GM23338 (cell line): ENCODE data around the gene CGREF1. TPM values are rescaled to one million over a fixed set of nuclear protein-coding genes. Genes with fewer than 3 reads are reported as not detected.

Experiments used
- ATAC-seq: fragments of 200-7000 bp; cut with Tn5 transposase; 3 replicates; pipeline ENCODE4 v1.9.1; 2020
- DNase-seq: peaks from one replicate; pipeline ENCODE4 v3.0.0-alpha.2; 2015; ENCODE audit warnings: low spot score
- H2AFZ ChIP-seq: fragments of 200-600 bp; sonication (generic); 2 replicates; pipeline ENCODE4 v1.8.0; 2016; ENCODE audit warnings: antibody characterized with exemption, mild to moderate bottlenecking, moderate library complexity
- H3F3A ChIP-seq: fragments of 200-600 bp; sonication (generic); replicated peaks from 2 replicates; pipeline ENCODE4 v1.8.0; 2017; ENCODE audit warnings: antibody characterized with exemption, mixed run types, low read depth
- H3K27ac ChIP-seq: fragments of 200-600 bp; sonication (generic); 2 replicates; pipeline ENCODE4 v1.6.1; 2016; ENCODE audit warnings: low read depth
- H3K27me3 ChIP-seq: fragments of 200-600 bp; sonication (generic); 2 replicates; pipeline ENCODE4 v1.8.0; 2016; ENCODE audit warnings: mild to moderate bottlenecking, mixed run types, moderate library complexity; ENCODE audit not compliant: insufficient read depth
- H3K36me3 ChIP-seq: fragments of 200-600 bp; sonication (generic); 2 replicates; pipeline ENCODE4 v1.8.0; 2016; ENCODE audit warnings: mild to moderate bottlenecking; ENCODE audit not compliant: insufficient read depth
- H3K4me1 ChIP-seq: fragments of 200-600 bp; sonication (generic); 2 replicates; pipeline ENCODE4 v1.8.0; 2016; ENCODE audit warnings: mild to moderate bottlenecking, moderate library complexity; ENCODE audit not compliant: insufficient read depth
- H3K4me2 ChIP-seq: fragments of 200-600 bp; sonication (generic); 2 replicates; pipeline ENCODE4 v1.7.1; 2017; ENCODE audit warnings: mixed run types
- H3K4me3 ChIP-seq: fragments of 200-600 bp; sonication (generic); 2 replicates; pipeline ENCODE4 v1.6.1; 2016; ENCODE audit warnings: mixed run types
- H3K79me2 ChIP-seq: fragments of 200-600 bp; sonication (generic); replicated peaks from 2 replicates; pipeline ENCODE4 v1.8.0; 2017; ENCODE audit warnings: mild to moderate bottlenecking; ENCODE audit not compliant: insufficient read depth
- H3K9me2 ChIP-seq: fragments of 200-600 bp; sonication (generic); 2 replicates; pipeline ENCODE4 v1.8.0; 2017; ENCODE audit not compliant: insufficient read depth
- H4K20me1 ChIP-seq: fragments of 200-600 bp; sonication (generic); replicated peaks from 2 replicates; pipeline ENCODE4 v1.8.0; 2017; ENCODE audit warnings: mild to moderate bottlenecking; ENCODE audit not compliant: insufficient read depth
- H3K27ac Mint-ChIP-seq: 2 replicates; pipeline ENCODE4 v1.8.0; 2020; ENCODE audit warnings: inconsistent platforms, mild to moderate bottlenecking, moderate library complexity, mixed read lengths
- H3K27me3 Mint-ChIP-seq: 3 replicates; pipeline ENCODE4 v1.8.0; 2022; ENCODE audit warnings: low read depth, mild to moderate bottlenecking, moderate library complexity, mixed read lengths, inconsistent platforms; ENCODE audit not compliant: insufficient read depth, poor library complexity
- H3K36me3 Mint-ChIP-seq: 3 replicates; pipeline ENCODE4 v1.8.0; 2021; ENCODE audit warnings: low read depth, mild to moderate bottlenecking, inconsistent platforms, moderate library complexity, mixed read lengths
- H3K4me1 Mint-ChIP-seq: 3 replicates; pipeline ENCODE4 v1.8.0; 2020; ENCODE audit warnings: mild to moderate bottlenecking, inconsistent platforms, mixed read lengths
- H3K4me3 Mint-ChIP-seq: 3 replicates; pipeline ENCODE4 v1.8.0; 2021; ENCODE audit warnings: moderate library complexity, mild to moderate bottlenecking, inconsistent platforms, mixed read lengths
- H3K9me3 Mint-ChIP-seq: 3 replicates; pipeline ENCODE4 v1.8.0; 2020; ENCODE audit warnings: moderate library complexity, mild to moderate bottlenecking, inconsistent platforms, mixed read lengths
- CREB1 ChIP-seq: fragments of 250-450 bp; sonication (Bioruptor Pico); IDR thresholded peaks from 2 replicates; pipeline ENCODE4 v1.5.0; 2020; ENCODE audit warnings: low read depth, mild to moderate bottlenecking, moderate library complexity
- EZH2 ChIP-seq: fragments of 200-600 bp; sonication (generic); IDR thresholded peaks from one replicate; pipeline ENCODE4 v1.8.0; 2017; ENCODE audit warnings: antibody characterized with exemption, mild to moderate bottlenecking, low read depth; ENCODE audit not compliant: unreplicated experiment
- EZH2phosphoT487 ChIP-seq: fragments of 200-600 bp; sonication (generic); IDR thresholded peaks from one replicate; pipeline ENCODE4 v1.8.1; 2018; ENCODE audit warnings: antibody characterized with exemption; ENCODE audit not compliant: unreplicated experiment
- JUNB ChIP-seq: IDR thresholded peaks from one replicate; pipeline ENCODE4 v1.6.1; 2016; ENCODE audit warnings: antibody characterized with exemption; ENCODE audit not compliant: unreplicated experiment
- NANOG ChIP-seq: IDR thresholded peaks from 2 replicates; pipeline ENCODE4 v1.6.1; 2016; ENCODE audit warnings: antibody characterized with exemption, borderline replicate concordance
- POLR2AphosphoS5 ChIP-seq: IDR thresholded peaks from 2 replicates; pipeline ENCODE4 v1.6.1; 2016; ENCODE audit warnings: antibody characterized with exemption, low read depth
- STAT1 ChIP-seq: IDR thresholded peaks from one replicate; pipeline ENCODE4 v1.6.1; 2016; ENCODE audit warnings: antibody characterized with exemption; ENCODE audit not compliant: unreplicated experiment
- ZNF114 ChIP-seq: fragments of 250-450 bp; sonication (Bioruptor Pico); IDR thresholded peaks from 2 replicates; pipeline ENCODE4 v1.5.0; 2020; ENCODE audit warnings: mild to moderate bottlenecking, moderate library complexity
- ZNF331 ChIP-seq: fragments of 250-450 bp; sonication (Bioruptor Pico); IDR thresholded peaks from 2 replicates; pipeline ENCODE4 v1.5.0; 2020; ENCODE audit warnings: low read depth, mild to moderate bottlenecking, moderate library complexity
- polyA plus RNA-seq: library from polyadenylated mRNA; unstranded; fragments of >200 nt; fragmentation: Nextera tagmentation; extraction: Ambion mirVana; gene quantifications from 2 replicates; pipeline ENCODE4 v1.2.1, GENCODE V29; 2016
- total RNA-seq: library from RNA; depleted of rRNA; stranded (reverse); fragments of >200 nt; shearing (Covaris generic); gene quantifications from 2 replicates; pipeline ENCODE4 v1.2.3, GENCODE V29; 2014
- TF ChIP-seq, protein P1 (sequence below): fragments of 250-450 bp; sonication (Bioruptor Pico); IDR thresholded peaks from 2 replicates; pipeline ENCODE4 v1.5.0; 2020; ENCODE audit warnings: mild to moderate bottlenecking, moderate library complexity
- TF ChIP-seq, protein P2 (sequence below): IDR thresholded peaks from one replicate; pipeline ENCODE4 v1.6.1; 2018; ENCODE audit warnings: antibody characterized with exemption; ENCODE audit not compliant: unreplicated experiment
- TF ChIP-seq, protein P3 (sequence below): IDR thresholded peaks from 2 replicates; pipeline ENCODE4 v1.6.1; 2016; ENCODE audit warnings: antibody characterized with exemption
- TF ChIP-seq, protein P4 (sequence below), 2 experiments: fragments of 200-600 bp in 1 of 2; sonication (generic) in 1 of 2; conservative IDR thresholded peaks; 2 replicates each; pipeline versions ENCODE4 v1.5.1 to v1.6.1; 2016 to 2017; ENCODE audit warnings: antibody characterized with exemption in 2 of 2, low read depth in 2 of 2, mild to moderate bottlenecking in 2 of 2, moderate library complexity in 1 of 2

The CGREF1 gene
- total and polyA plus RNA-seq, 2 experiments from 2014 or later = 4.1 to 4.5 TPM

DNA sequence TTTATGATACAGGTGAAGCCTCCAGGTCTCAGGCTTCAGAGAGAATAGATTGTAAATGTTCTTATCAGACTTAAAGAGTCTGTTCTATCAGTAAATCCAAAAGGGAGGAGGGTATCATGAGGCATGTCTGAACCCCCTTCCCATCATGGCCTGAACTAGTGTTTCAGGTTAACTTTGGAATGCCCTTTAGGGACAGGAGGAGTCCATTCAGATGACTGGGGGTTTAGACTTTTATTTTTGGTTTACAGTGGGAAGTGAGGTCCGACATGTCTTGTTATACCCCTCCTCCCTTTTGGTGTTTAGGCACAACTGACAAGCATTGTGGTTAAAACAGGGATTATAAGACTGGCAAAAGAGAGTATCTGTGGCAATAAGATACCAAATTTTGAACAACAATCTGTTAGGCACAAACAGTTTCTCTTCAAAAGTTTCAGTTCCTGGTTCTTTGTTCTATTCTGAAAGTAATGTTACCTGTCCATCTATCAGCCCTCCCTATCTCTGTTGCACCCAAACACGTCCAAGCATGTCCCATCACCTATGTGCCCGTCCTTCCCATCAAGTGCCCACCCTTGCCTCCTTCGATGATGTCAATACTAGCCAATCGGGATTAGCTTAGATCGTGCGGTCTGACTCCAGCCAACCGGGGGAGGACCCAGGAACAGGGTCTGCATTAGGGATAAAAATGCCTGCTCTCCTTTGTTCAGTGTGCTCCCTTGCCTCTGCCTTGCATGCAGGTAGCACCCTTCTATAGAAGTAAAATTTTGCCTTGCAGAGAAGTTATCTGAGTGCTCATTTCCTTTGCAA is 46.2 kb upstream of the CGREF1 start:
- no peak overlapping the region for H3K4me3 ChIP-seq
- DNase-seq = no peak

More for the DNA sequence above, 46.2 kb upstream of the CGREF1 start:
- H3K36me3 ChIP-seq = no peaks in the 10 kb centered on the region
- H3K27ac ChIP-seq = no peak overlapping the region
- no peaks in the 10 kb centered on the region for H3K27me3 ChIP-seq
- Mint-ChIP-seq H3K27ac (no peak overlapping the region), H3K4me3 (no peak overlapping the region), H3K36me3 (peaks cover 7% of the 10 kb centered on the region; the same call in 2 of the 3 replicates), H3K9me3 (peaks cover 9% of the 10 kb centered on the region; the same call in 2 of the 3 replicates), H3K4me1 (peaks cover 7% of the 10 kb centered on the region; the same call in 2 of the 3 replicates), H3K27me3 (no peaks in the 10 kb centered on the region)
- H2AFZ ChIP-seq = peak overlapping the region; percentile 59; the same call in 1 of the 2 replicates
- H3F3A ChIP-seq = no peaks in the 10 kb centered on the region
- no peaks in the 10 kb centered on the region for H3K9me2 ChIP-seq
- ATAC-seq = 0 out of 3 replicates have a peak, but pooled peaks have one; percentile 10
- TF ChIP-seq STAT1 (no peak), JUNB (no peak), CREB1 (CRISPR knock-in tag) (no peak), EZH2 (no peak), NANOG (no peak), EZH2phosphoT487 (no peak), ZNF114 (CRISPR knock-in tag) (no peak), POLR2AphosphoS5 (no peak), ZNF331 (CRISPR knock-in tag) (no peak)
- TF ChIP-seq, protein P1, sequence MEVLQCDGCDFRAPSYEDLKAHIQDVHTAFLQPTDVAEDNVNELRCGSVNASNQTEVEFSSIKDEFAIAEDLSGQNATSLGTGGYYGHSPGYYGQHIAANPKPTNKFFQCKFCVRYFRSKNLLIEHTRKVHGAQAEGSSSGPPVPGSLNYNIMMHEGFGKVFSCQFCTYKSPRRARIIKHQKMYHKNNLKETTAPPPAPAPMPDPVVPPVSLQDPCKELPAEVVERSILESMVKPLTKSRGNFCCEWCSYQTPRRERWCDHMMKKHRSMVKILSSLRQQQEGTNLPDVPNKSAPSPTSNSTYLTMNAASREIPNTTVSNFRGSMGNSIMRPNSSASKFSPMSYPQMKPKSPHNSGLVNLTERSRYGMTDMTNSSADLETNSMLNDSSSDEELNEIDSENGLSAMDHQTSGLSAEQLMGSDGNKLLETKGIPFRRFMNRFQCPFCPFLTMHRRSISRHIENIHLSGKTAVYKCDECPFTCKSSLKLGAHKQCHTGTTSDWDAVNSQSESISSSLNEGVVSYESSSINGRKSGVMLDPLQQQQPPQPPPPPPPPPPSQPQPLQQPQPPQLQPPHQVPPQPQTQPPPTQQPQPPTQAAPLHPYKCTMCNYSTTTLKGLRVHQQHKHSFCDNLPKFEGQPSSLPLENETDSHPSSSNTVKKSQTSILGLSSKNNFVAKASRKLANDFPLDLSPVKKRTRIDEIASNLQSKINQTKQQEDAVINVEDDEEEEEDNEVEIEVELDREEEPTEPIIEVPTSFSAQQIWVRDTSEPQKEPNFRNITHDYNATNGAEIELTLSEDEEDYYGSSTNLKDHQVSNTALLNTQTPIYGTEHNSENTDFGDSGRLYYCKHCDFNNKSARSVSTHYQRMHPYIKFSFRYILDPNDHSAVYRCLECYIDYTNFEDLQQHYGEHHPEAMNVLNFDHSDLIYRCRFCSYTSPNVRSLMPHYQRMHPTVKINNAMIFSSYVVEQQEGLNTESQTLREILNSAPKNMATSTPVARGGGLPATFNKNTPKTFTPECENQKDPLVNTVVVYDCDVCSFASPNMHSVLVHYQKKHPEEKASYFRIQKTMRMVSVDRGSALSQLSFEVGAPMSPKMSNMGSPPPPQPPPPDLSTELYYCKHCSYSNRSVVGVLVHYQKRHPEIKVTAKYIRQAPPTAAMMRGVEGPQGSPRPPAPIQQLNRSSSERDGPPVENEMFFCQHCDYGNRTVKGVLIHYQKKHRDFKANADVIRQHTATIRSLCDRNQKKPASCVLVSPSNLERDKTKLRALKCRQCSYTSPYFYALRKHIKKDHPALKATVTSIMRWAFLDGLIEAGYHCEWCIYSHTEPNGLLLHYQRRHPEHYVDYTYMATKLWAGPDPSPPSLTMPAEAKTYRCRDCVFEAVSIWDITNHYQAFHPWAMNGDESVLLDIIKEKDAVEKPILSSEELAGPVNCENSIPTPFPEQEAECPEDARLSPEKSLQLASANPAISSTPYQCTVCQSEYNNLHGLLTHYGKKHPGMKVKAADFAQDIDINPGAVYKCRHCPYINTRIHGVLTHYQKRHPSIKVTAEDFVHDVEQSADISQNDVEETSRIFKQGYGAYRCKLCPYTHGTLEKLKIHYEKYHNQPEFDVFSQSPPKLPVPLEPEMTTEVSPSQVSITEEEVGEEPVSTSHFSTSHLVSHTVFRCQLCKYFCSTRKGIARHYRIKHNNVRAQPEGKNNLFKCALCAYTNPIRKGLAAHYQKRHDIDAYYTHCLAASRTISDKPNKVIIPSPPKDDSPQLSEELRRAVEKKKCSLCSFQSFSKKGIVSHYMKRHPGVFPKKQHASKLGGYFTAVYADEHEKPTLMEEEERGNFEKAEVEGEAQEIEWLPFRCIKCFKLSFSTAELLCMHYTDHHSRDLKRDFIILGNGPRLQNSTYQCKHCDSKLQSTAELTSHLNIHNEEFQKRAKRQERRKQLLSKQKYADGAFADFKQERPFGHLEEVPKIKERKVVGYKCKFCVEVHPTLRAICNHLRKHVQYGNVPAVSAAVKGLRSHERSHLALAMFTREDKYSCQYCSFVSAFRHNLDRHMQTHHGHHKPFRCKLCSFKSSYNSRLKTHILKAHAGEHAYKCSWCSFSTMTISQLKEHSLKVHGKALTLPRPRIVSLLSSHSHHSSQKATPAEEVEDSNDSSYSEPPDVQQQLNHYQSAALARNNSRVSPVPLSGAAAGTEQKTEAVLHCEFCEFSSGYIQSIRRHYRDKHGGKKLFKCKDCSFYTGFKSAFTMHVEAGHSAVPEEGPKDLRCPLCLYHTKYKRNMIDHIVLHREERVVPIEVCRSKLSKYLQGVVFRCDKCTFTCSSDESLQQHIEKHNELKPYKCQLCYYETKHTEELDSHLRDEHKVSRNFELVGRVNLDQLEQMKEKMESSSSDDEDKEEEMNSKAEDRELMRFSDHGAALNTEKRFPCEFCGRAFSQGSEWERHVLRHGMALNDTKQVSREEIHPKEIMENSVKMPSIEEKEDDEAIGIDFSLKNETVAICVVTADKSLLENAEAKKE (CRISPR knock-in tag) = no peak
- TF ChIP-seq, protein P2, sequence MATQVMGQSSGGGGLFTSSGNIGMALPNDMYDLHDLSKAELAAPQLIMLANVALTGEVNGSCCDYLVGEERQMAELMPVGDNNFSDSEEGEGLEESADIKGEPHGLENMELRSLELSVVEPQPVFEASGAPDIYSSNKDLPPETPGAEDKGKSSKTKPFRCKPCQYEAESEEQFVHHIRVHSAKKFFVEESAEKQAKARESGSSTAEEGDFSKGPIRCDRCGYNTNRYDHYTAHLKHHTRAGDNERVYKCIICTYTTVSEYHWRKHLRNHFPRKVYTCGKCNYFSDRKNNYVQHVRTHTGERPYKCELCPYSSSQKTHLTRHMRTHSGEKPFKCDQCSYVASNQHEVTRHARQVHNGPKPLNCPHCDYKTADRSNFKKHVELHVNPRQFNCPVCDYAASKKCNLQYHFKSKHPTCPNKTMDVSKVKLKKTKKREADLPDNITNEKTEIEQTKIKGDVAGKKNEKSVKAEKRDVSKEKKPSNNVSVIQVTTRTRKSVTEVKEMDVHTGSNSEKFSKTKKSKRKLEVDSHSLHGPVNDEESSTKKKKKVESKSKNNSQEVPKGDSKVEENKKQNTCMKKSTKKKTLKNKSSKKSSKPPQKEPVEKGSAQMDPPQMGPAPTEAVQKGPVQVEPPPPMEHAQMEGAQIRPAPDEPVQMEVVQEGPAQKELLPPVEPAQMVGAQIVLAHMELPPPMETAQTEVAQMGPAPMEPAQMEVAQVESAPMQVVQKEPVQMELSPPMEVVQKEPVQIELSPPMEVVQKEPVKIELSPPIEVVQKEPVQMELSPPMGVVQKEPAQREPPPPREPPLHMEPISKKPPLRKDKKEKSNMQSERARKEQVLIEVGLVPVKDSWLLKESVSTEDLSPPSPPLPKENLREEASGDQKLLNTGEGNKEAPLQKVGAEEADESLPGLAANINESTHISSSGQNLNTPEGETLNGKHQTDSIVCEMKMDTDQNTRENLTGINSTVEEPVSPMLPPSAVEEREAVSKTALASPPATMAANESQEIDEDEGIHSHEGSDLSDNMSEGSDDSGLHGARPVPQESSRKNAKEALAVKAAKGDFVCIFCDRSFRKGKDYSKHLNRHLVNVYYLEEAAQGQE = no peak
- TF ChIP-seq, protein P3, sequence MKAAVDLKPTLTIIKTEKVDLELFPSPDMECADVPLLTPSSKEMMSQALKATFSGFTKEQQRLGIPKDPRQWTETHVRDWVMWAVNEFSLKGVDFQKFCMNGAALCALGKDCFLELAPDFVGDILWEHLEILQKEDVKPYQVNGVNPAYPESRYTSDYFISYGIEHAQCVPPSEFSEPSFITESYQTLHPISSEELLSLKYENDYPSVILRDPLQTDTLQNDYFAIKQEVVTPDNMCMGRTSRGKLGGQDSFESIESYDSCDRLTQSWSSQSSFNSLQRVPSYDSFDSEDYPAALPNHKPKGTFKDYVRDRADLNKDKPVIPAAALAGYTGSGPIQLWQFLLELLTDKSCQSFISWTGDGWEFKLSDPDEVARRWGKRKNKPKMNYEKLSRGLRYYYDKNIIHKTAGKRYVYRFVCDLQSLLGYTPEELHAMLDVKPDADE = no peak
- TF ChIP-seq, protein P4, sequence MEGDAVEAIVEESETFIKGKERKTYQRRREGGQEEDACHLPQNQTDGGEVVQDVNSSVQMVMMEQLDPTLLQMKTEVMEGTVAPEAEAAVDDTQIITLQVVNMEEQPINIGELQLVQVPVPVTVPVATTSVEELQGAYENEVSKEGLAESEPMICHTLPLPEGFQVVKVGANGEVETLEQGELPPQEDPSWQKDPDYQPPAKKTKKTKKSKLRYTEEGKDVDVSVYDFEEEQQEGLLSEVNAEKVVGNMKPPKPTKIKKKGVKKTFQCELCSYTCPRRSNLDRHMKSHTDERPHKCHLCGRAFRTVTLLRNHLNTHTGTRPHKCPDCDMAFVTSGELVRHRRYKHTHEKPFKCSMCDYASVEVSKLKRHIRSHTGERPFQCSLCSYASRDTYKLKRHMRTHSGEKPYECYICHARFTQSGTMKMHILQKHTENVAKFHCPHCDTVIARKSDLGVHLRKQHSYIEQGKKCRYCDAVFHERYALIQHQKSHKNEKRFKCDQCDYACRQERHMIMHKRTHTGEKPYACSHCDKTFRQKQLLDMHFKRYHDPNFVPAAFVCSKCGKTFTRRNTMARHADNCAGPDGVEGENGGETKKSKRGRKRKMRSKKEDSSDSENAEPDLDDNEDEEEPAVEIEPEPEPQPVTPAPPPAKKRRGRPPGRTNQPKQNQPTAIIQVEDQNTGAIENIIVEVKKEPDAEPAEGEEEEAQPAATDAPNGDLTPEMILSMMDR (conservative IDR thresholded peaks at IDR 0.05; ENCODE audit: low read depth in 2 of 2) = no peak
- no peaks in the 10 kb centered on the region; the same call in 1 of the 2 replicates for H3K4me1 ChIP-seq
- no peaks in the 10 kb centered on the region for H3K79me2 ChIP-seq
- H3K4me2 ChIP-seq = no peak overlapping the region
- H4K20me1 ChIP-seq = no peaks in the 10 kb centered on the region
